Measurements from ENCODE around the gene CR1.

- TF ChIP-seq POLR2AphosphoS5 (IDR thresholded peaks at IDR 0.05; ENCODE audit: low read depth) (no peak), CTCF (conservative IDR thresholded peaks at IDR 0.05; ENCODE audit: low read depth in 2 of 2) (no peak), EZH2 (IDR thresholded peaks at IDR 0.05; ENCODE audit: low read depth, unreplicated experiment) (no peak)
Measured at GRCh38 chr1:207612762-207613161, 116.8 kb downstream of the CR1 start.

Measured in GM23338 (cell line).